KMS-11 (cell line): ENCODE data around the gene MMP28.

Experiments
- H2AFZ ChIP-seq: fragments of 200-600 bp; sonication (generic); 2 replicates; pipeline ENCODE4 v1.6.1; 2016; ENCODE audit warnings: antibody characterized with exemption, mixed run types, low read depth
- H3K27ac ChIP-seq: fragments of 200-600 bp; sonication (generic); 2 replicates; pipeline ENCODE4 v1.6.1; 2016; ENCODE audit warnings: mild to moderate bottlenecking, mixed run types
- H3K27me3 ChIP-seq: fragments of 200-600 bp; sonication (generic); 2 replicates; pipeline ENCODE4 v1.6.1; 2017; ENCODE audit warnings: mild to moderate bottlenecking, low read depth, mixed run types, moderate library complexity; ENCODE audit not compliant: insufficient read depth
- H3K36me3 ChIP-seq: fragments of 200-600 bp; sonication (generic); 2 replicates; pipeline ENCODE4 v1.6.1; 2017; ENCODE audit warnings: mild to moderate bottlenecking, mixed run types; ENCODE audit not compliant: insufficient read depth
- H3K4me1 ChIP-seq: fragments of 200-600 bp; sonication (generic); 2 replicates; pipeline ENCODE4 v1.6.1; 2016; ENCODE audit warnings: mild to moderate bottlenecking, low read depth, mixed run types; ENCODE audit not compliant: poor library complexity, severe bottlenecking
- H3K4me2 ChIP-seq: fragments of 200-600 bp; sonication (generic); 2 replicates; pipeline ENCODE4 v1.7.0; 2016; ENCODE audit warnings: mild to moderate bottlenecking, mixed run types
- H3K4me3 ChIP-seq: fragments of 200-600 bp; sonication (generic); IDR thresholded peaks from 2 replicates; pipeline ENCODE4 v1.6.1; 2017; ENCODE audit warnings: low read depth, low read length, mixed read lengths; ENCODE audit not compliant: insufficient read depth
- H3K79me2 ChIP-seq: fragments of 200-600 bp; sonication (generic); 2 replicates; pipeline ENCODE4 v1.6.1; 2016; ENCODE audit warnings: low read depth, mixed run types; ENCODE audit not compliant: insufficient read depth
- H3K9ac ChIP-seq: fragments of 200-600 bp; sonication (generic); 2 replicates; pipeline ENCODE4 v1.6.1; 2016; ENCODE audit warnings: mild to moderate bottlenecking, mixed run types
- H4K20me1 ChIP-seq: fragments of 200-600 bp; sonication (generic); 2 replicates; pipeline ENCODE4 v1.6.1; 2016; ENCODE audit warnings: mild to moderate bottlenecking, mixed run types; ENCODE audit not compliant: insufficient read depth
- CTCF ChIP-seq: fragments of 200-600 bp; sonication (generic); conservative IDR thresholded peaks from 2 replicates; pipeline ENCODE4 v1.6.1; 2017; ENCODE audit warnings: low read depth, mild to moderate bottlenecking, antibody characterized with exemption, low read length, moderate library complexity, mixed read lengths

The MMP28 gene

GRCh38 chr17:35791681-35792350, 3.6 kb downstream of the MMP28 start:
- Histone ChIP-seq H3K79me2 (no peaks in the 10 kb centered on the region), H3K9ac (no peak overlapping the region), H3K27ac (no peak overlapping the region), H3K27me3 (peaks cover 3% of the 10 kb centered on the region; the same call in 1 of the 2 replicates), H3K4me2 (no peak overlapping the region), H4K20me1 (no peaks in the 10 kb centered on the region), H2AFZ (no peak overlapping the region), H3K36me3 (no peaks in the 10 kb centered on the region), H3K4me1 (no peaks in the 10 kb centered on the region), H3K4me3 (no peak overlapping the region)
- no peak for TF ChIP-seq CTCF

- Histone ChIP-seq H3K4me1 (no peaks in the 10 kb centered on the region), H3K4me2 (no peak overlapping the region), H3K4me3 (no peak overlapping the region), H4K20me1 (no peaks in the 10 kb centered on the region), H2AFZ (no peak overlapping the region), H3K79me2 (no peaks in the 10 kb centered on the region), H3K9ac (no peak overlapping the region), H3K27me3 (peaks cover 1% of the 10 kb centered on the region; the same call in 1 of the 2 replicates), H3K27ac (no peak overlapping the region), H3K36me3 (no peaks in the 10 kb centered on the region)
- TF ChIP-seq CTCF: no peak
These were observed 4.6 kb downstream of the MMP28 start for GRCh38 chr17:35790841-35791240.

GRCh38 chr17:35788477-35789368, 6.7 kb downstream of the MMP28 start:
- no peak for TF ChIP-seq CTCF
- H3K4me3 ChIP-seq: no peak overlapping the region
- H3K36me3 ChIP-seq: no peaks in the 10 kb centered on the region
- H3K4me2 ChIP-seq: no peak overlapping the region
- H3K27ac ChIP-seq: no peak overlapping the region
- H3K9ac ChIP-seq: no peak overlapping the region
- no peaks in the 10 kb centered on the region for H3K4me1 ChIP-seq
- no peak overlapping the region for H2AFZ ChIP-seq
- no peaks in the 10 kb centered on the region for H3K79me2 ChIP-seq
- no peaks in the 10 kb centered on the region for H4K20me1 ChIP-seq
- no peaks in the 10 kb centered on the region for H3K27me3 ChIP-seq

GRCh38 chr17:35786941-35787432, 8.5 kb downstream of the MMP28 start:
- TF ChIP-seq CTCF: no peak
- no peak overlapping the region for H3K27ac ChIP-seq

More at GRCh38 chr17:35786941-35787432, 8.5 kb downstream of the MMP28 start:
- H3K9ac ChIP-seq: no peak overlapping the region
- H3K4me1 ChIP-seq: no peaks in the 10 kb centered on the region
- no peak overlapping the region for H3K4me2 ChIP-seq
- H3K4me3 ChIP-seq: no peak overlapping the region
- H3K79me2 ChIP-seq: no peaks in the 10 kb centered on the region
- H3K27me3 ChIP-seq: no peaks in the 10 kb centered on the region
- no peak overlapping the region for H2AFZ ChIP-seq
- H3K36me3 ChIP-seq: no peaks in the 10 kb centered on the region
- no peaks in the 10 kb centered on the region for H4K20me1 ChIP-seq
